ENCODE data around the gene ASAP3.

- TF ChIP-seq CTCF (IDR thresholded peaks at IDR 0.05; ENCODE audit: low read depth, low read length, poor library complexity, severe bottlenecking): no peak
- no peak for TF ChIP-seq EZH2phosphoT487 (IDR thresholded peaks at IDR 0.05; ENCODE audit: borderline replicate concordance, low read length)
These were observed 38.4 kb upstream of the ASAP3 start for GRCh38 chr1:23522244-23522982.
